Nephron (organoid): ENCODE results near the gene GRAMD1B.

ENCODE experiments used
- H3K27ac Mint-ChIP-seq, 3 experiments: 2 replicates each; pipeline ENCODE4 v1.8.0; 2020; ENCODE audit warnings: mixed read lengths in 3 of 3, mild to moderate bottlenecking in 2 of 3, moderate library complexity in 1 of 3
- H3K27me3 Mint-ChIP-seq: 2 replicates; pipeline ENCODE4 v1.8.0; 2021; ENCODE audit warnings: low read depth, mild to moderate bottlenecking, moderate library complexity, mixed read lengths
- H3K36me3 Mint-ChIP-seq: 2 replicates; pipeline ENCODE4 v1.8.0; 2020; ENCODE audit warnings: low read depth, mixed read lengths
- H3K4me1 Mint-ChIP-seq: 2 replicates; pipeline ENCODE4 v1.8.0; 2020; ENCODE audit warnings: mixed read lengths
- H3K4me3 Mint-ChIP-seq, 3 experiments: 2 replicates each; pipeline ENCODE4 v1.8.0; 2020; ENCODE audit warnings: mild to moderate bottlenecking in 3 of 3, mixed read lengths in 3 of 3, moderate library complexity in 2 of 3
- H3K9me3 Mint-ChIP-seq: 2 replicates; pipeline ENCODE4 v1.8.0; 2020; ENCODE audit warnings: mixed read lengths
- CTCF ChIP-seq, 3 experiments: fragments of 200-600 bp; sonication (generic); IDR thresholded peaks; one replicate each; pipeline ENCODE4 v1.5.0; 2021; ENCODE audit warnings: antibody characterized with exemption in 3 of 3; ENCODE audit not compliant: unreplicated experiment in 3 of 3

The GRAMD1B gene

GRCh38 chr11:123504401-123504800 is 74.3 kb downstream of the GRAMD1B start:
- H3K27me3 Mint-ChIP-seq, result no peaks in the 10 kb centered on the region
- no peak for TF ChIP-seq CTCF (IDR thresholded peaks at IDR 0.05; ENCODE audit: unreplicated experiment in 3 of 3)
- peak overlapping the region in 2 of 3 experiments; percentile 51 to 76 for H3K27ac Mint-ChIP-seq
- no peaks in the 10 kb centered on the region for H3K9me3 Mint-ChIP-seq
- H3K4me3 Mint-ChIP-seq, result no peak overlapping the region
- H3K36me3 Mint-ChIP-seq, result no peaks in the 10 kb centered on the region
- H3K4me1 Mint-ChIP-seq, result peaks cover 12% of the 10 kb centered on the region

GRCh38 chr11:123505546-123506299 is 75.7 kb downstream of the GRAMD1B start:
- no peak for TF ChIP-seq CTCF (IDR thresholded peaks at IDR 0.05; ENCODE audit: unreplicated experiment in 3 of 3)
- Mint-ChIP-seq H3K4me1 (peaks cover 12% of the 10 kb centered on the region), H3K9me3 (no peaks in the 10 kb centered on the region), H3K36me3 (no peaks in the 10 kb centered on the region), H3K27me3 (no peaks in the 10 kb centered on the region), H3K27ac (peak overlapping the region; percentile 83 to 96 (median 95)), H3K4me3 (peak overlapping the region in 2 of 3 experiments; percentile 9 to 14)

- Mint-ChIP-seq H3K9me3 (no peaks in the 10 kb centered on the region), H3K27me3 (no peaks in the 10 kb centered on the region), H3K4me3 (no peak overlapping the region), H3K27ac (peak overlapping the region in 2 of 3 experiments; percentile 1 to 9), H3K4me1 (peaks cover 21% of the 10 kb centered on the region), H3K36me3 (no peaks in the 10 kb centered on the region)
- no peak for TF ChIP-seq CTCF (IDR thresholded peaks at IDR 0.05; ENCODE audit: unreplicated experiment in 3 of 3)
Measured at GRCh38 chr11:123507043-123507442, 77.0 kb downstream of the GRAMD1B start.

- TF ChIP-seq CTCF (IDR thresholded peaks at IDR 0.05; ENCODE audit: unreplicated experiment in 3 of 3), result no peak
- peaks cover 15% of the 10 kb centered on the region for H3K4me1 Mint-ChIP-seq
Measured at GRCh38 chr11:123509737-123510578, 79.9 kb downstream of the GRAMD1B start.

GRCh38 chr11:123510579-123510905 is 80.5 kb downstream of the GRAMD1B start:
- H3K27ac Mint-ChIP-seq, result peak overlapping the region in 1 of 3 experiments; percentile 17
- peaks cover 7% of the 10 kb centered on the region for H3K27me3 Mint-ChIP-seq
- peaks cover 14% of the 10 kb centered on the region for H3K4me1 Mint-ChIP-seq
- H3K9me3 Mint-ChIP-seq, result no peaks in the 10 kb centered on the region
- no peaks in the 10 kb centered on the region for H3K36me3 Mint-ChIP-seq
- no peak overlapping the region for H3K4me3 Mint-ChIP-seq
- TF ChIP-seq CTCF (IDR thresholded peaks at IDR 0.05; ENCODE audit: unreplicated experiment in 3 of 3), result no peak

More at GRCh38 chr11:123509737-123510578, 79.9 kb downstream of the GRAMD1B start:
- no peaks in the 10 kb centered on the region for H3K36me3 Mint-ChIP-seq
- H3K9me3 Mint-ChIP-seq, result no peaks in the 10 kb centered on the region
- peak overlapping the region in 2 of 3 experiments; percentile 43 to 74 for H3K27ac Mint-ChIP-seq
- H3K4me3 Mint-ChIP-seq, result peak overlapping the region in 1 of 3 experiments; percentile 37
- H3K27me3 Mint-ChIP-seq, result peaks cover 7% of the 10 kb centered on the region
